HuH-7.5 (cell line): ENCODE measurements around the gene PEBP1.

Source experiments
- DNase-seq: peaks from one replicate; pipeline ENCODE4 v3.0.0; 2011; ENCODE audit warnings: low spot score

Gene PEBP1

GRCh38 chr12:118193958-118194357 is 58.0 kb downstream of the PEBP1 start:
- DNase-seq: no peak
